HCT116 (cell line): ENCODE results near the gene CSNK2B. TPM values are rescaled to one million over a fixed set of nuclear protein-coding genes. Genes with fewer than 3 reads are reported as not detected.

ENCODE experiments used
- ATAC-seq: fragments of 200-7000 bp; cut with Tn5 transposase; 2 replicates; pipeline ENCODE4 v1.9.1; 2020; ENCODE audit warnings: mild to moderate bottlenecking, moderate library complexity
- BruUV-seq: library from RNA; stranded (reverse); fragments of 400-500 nt; replicated peaks from 2 replicates; lab custom pipeline; 2021; lab: Mats Ljungman, UMichigan
- CTCF ChIA-PET: fragments of 300-600 bp; sonication (Branson Sonifier 250); formaldehyde crosslinking; loops from one replicate; lab custom pipeline; 2021; ENCODE audit warnings: antibody characterized with exemption; lab: Charles Lee
- POLR2A ChIA-PET: fragments of 300-600, 350-600 bp; sonication (Branson Sonifier 250); formaldehyde crosslinking; loops from one replicate; lab custom pipeline; 2021; ENCODE audit warnings: antibody characterized with exemption; lab: Charles Lee
- RAD21 ChIA-PET, 2 experiments: fragments of 300-600 bp; sonication (Branson Sonifier 250); formaldehyde crosslinking; loops; one replicate each; lab custom pipeline; 2023; ENCODE audit warnings: low total read pairs in 2 of 2; ENCODE audit not compliant: uncharacterized antibody in 2 of 2, unreplicated experiment in 2 of 2, low non-redundant PET in 1 of 2; lab: Charles Lee
- DNase-seq: peaks from one replicate; pipeline ENCODE4 v3.0.0-alpha.2; 2010; ENCODE audit warnings: low read depth, low spot score
- H2AFZ ChIP-seq: fragments of 200-600 bp; shearing (Covaris generic), sonication (generic); 2 replicates; pipeline ENCODE4 v1.6.1; 2017; ENCODE audit warnings: low read depth, mixed run types, mixed read lengths, antibody characterized with exemption, low read length; ENCODE audit not compliant: poor library complexity, severe bottlenecking
- H3K27ac ChIP-seq: 2 replicates; pipeline ENCODE4 v1.5.1; 2012; ENCODE audit warnings: low read depth, low read length
- H3K27me3 ChIP-seq: fragments of 200-600 bp; sonication (generic); 2 replicates; pipeline ENCODE4 v1.6.1; 2016; ENCODE audit warnings: mixed run types, low read length, mixed read lengths; ENCODE audit not compliant: insufficient read depth
- H3K36me3 ChIP-seq, 2 experiments: fragments of 200-500 bp in 1 of 2; fragments of 200-600 bp in 1 of 2; sonication (Bioruptor generic) in 1 of 2; sonication (generic) in 1 of 2; 2 replicates each; pipeline versions ENCODE4 v1.5.1 to v1.6.1; 2014 to 2016; ENCODE audit warnings: low read length in 2 of 2, inconsistent platforms in 1 of 2, mixed read lengths in 1 of 2, mixed run types in 1 of 2; ENCODE audit not compliant: insufficient read depth in 2 of 2, control insufficient read depth in 1 of 2
- H3K4me1 ChIP-seq, 2 experiments: fragments of 200-600 bp in 1 of 2; sonication (generic) in 1 of 2; 2 replicates each; pipeline versions ENCODE4 v1.5.1 to v1.6.1; 2012 to 2017; ENCODE audit warnings: low read length in 2 of 2, inconsistent platforms in 1 of 2, mild to moderate bottlenecking in 1 of 2, mixed read lengths in 1 of 2, mixed run types in 1 of 2, moderate library complexity in 1 of 2; ENCODE audit not compliant: insufficient read depth in 2 of 2, control insufficient read depth in 1 of 2
- H3K4me2 ChIP-seq: fragments of 200-600 bp; sonication (generic); 2 replicates; pipeline ENCODE4 v1.6.1; 2017; ENCODE audit warnings: mixed run types, low read length, mixed read lengths
- H3K4me3 ChIP-seq, 2 experiments: fragments of 200-600 bp in 1 of 2; sonication (generic) in 1 of 2; replicated peaks in 1 of 2; 2 replicates each; pipeline ENCODE4 v1.5.1; 2011 to 2016; ENCODE audit warnings: low read length in 2 of 2, control low read depth in 1 of 2, low read depth in 1 of 2, mild to moderate bottlenecking in 1 of 2, mixed read lengths in 1 of 2, mixed run types in 1 of 2
- H3K79me2 ChIP-seq: fragments of 200-600 bp; sonication (generic); 2 replicates; pipeline ENCODE4 v1.6.1; 2017; ENCODE audit warnings: mild to moderate bottlenecking, mixed run types, low read length, moderate library complexity, mixed read lengths; ENCODE audit not compliant: insufficient read depth
- H3K9ac ChIP-seq: fragments of 200-600 bp; sonication (generic); 2 replicates; pipeline ENCODE4 v1.6.1; 2016; ENCODE audit warnings: low read length, mixed read lengths
- H3K9me2 ChIP-seq: fragments of 200-600 bp; sonication (generic), shearing (Covaris generic); 2 replicates; pipeline ENCODE4 v1.6.1; 2017; ENCODE audit warnings: mixed run types, mild to moderate bottlenecking, moderate library complexity; ENCODE audit not compliant: insufficient read depth
- H3K9me3 ChIP-seq, 2 experiments: fragments of 200-500 bp in 1 of 2; fragments of 200-600 bp in 1 of 2; sonication (Bioruptor generic) in 1 of 2; sonication (generic) in 1 of 2; 2 replicates each; pipeline ENCODE4 v1.6.1; 2014 to 2017; ENCODE audit warnings: low read length in 2 of 2, mixed read lengths in 2 of 2, inconsistent platforms in 1 of 2, low read depth in 1 of 2, mild to moderate bottlenecking in 1 of 2, mixed run types in 1 of 2, moderate library complexity in 1 of 2; ENCODE audit not compliant: control insufficient read depth in 1 of 2, insufficient read depth in 1 of 2
- H4K20me1 ChIP-seq: fragments of 200-600 bp; sonication (generic), shearing (Covaris generic); 2 replicates; pipeline ENCODE4 v1.6.1; 2017; ENCODE audit warnings: mixed run types, mild to moderate bottlenecking, moderate library complexity; ENCODE audit not compliant: insufficient read depth
- CEBPB ChIP-seq: IDR thresholded peaks from 2 replicates; pipeline ENCODE4 v1.6.1; 2012; ENCODE audit warnings: low read depth
- EGR1 ChIP-seq: IDR thresholded peaks from 2 replicates; pipeline ENCODE4 v1.6.1; 2012; ENCODE audit warnings: low read depth
- ELF1 ChIP-seq: IDR thresholded peaks from 2 replicates; pipeline ENCODE4 v1.6.1; 2012; ENCODE audit warnings: low read depth, borderline replicate concordance
- EZH2phosphoT487 ChIP-seq: fragments of 200-600 bp; IDR thresholded peaks from 2 replicates; pipeline ENCODE4 v1.6.1; 2018; ENCODE audit warnings: antibody characterized with exemption, borderline replicate concordance
- FOSL1 ChIP-seq: IDR thresholded peaks from 2 replicates; pipeline ENCODE4 v1.6.1; 2012; ENCODE audit warnings: low read depth
- JUND ChIP-seq: IDR thresholded peaks from 2 replicates; pipeline ENCODE4 v1.6.1; 2012
- POLR2A ChIP-seq: IDR thresholded peaks from 2 replicates; pipeline ENCODE4 v1.7.0; 2011; ENCODE audit warnings: borderline replicate concordance; ENCODE audit not compliant: insufficient read depth, insufficient read length; ENCODE audit errors: extremely low read depth
- RAD21 ChIP-seq: IDR thresholded peaks from 2 replicates; pipeline ENCODE4 v1.6.1; 2012; ENCODE audit warnings: low read depth, mild to moderate bottlenecking
- SIN3A ChIP-seq: IDR thresholded peaks from 2 replicates; pipeline ENCODE4 v1.6.1; 2012; ENCODE audit warnings: low read depth
- YY1 ChIP-seq: IDR thresholded peaks from 2 replicates; pipeline ENCODE4 v1.6.1; 2011; ENCODE audit warnings: low read length, low read depth, moderate library complexity, mild to moderate bottlenecking; ENCODE audit not compliant: insufficient replicate concordance; ENCODE audit errors: extremely low read depth
- intact Hi-C: fragments of 100-400 bp; cut with micrococcal nuclease; formaldehyde crosslinking; loops from 2 replicates; pipeline ENCODE4 v1.10.0; 2022
- total RNA-seq: library from RNA; stranded (reverse); gene quantifications from one replicate; pipeline ENCODE4 v1.2.1, GENCODE V29; 2021; ENCODE audit not compliant: unreplicated experiment
- TF ChIP-seq, protein P1 (sequence below): IDR thresholded peaks from 2 replicates; pipeline ENCODE4 v1.6.1; 2012; ENCODE audit warnings: low read depth
- TF ChIP-seq, protein P2 (sequence below): IDR thresholded peaks from 2 replicates; pipeline ENCODE4 v1.6.1; 2012
- TF ChIP-seq, protein P3 (sequence below), 3 experiments: fragments of 200-600 bp in 1 of 3; sonication (generic) in 1 of 3; IDR thresholded peaks in 2 of 3; conservative IDR thresholded peaks in 1 of 3; 2 replicates each; pipeline ENCODE4 v1.5.1; 2012 to 2017; ENCODE audit warnings: low read depth in 2 of 3, low read length in 2 of 3, antibody characterized with exemption in 1 of 3, borderline replicate concordance in 1 of 3, control low read depth in 1 of 3, mild to moderate bottlenecking in 1 of 3, mixed read lengths in 1 of 3, mixed run types in 1 of 3, moderate library complexity in 1 of 3; ENCODE audit not compliant: insufficient read depth in 1 of 3
- TF ChIP-seq, protein P4 (sequence below): IDR thresholded peaks from 2 replicates; pipeline ENCODE4 v1.6.1; 2012

The CSNK2B gene
- total RNA-seq, 1 experiment from 2014 or later, result 210 TPM

DNA sequence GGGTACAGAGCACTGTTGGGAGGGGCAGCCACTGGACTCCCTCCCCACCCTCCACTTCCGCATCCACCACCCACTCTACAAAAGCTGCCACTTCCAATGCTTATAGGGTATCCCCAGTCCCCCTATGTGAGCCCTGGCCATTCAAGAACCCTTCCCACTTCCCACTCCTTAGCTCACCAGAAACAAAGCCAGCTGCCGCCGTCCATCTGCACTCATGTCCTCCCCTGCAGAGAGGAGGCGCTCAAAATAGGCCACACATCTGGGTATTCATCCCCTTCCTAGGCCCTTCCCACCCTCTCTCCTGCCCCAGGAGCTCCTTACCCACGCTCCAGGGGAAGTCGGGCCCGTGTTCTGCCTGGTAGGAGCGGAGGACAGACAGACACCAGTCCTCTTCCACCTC lies 21.4 kb downstream of the CSNK2B start:
- CTCF ChIA-PET, result no interaction called here

More for the DNA sequence above, 21.4 kb downstream of the CSNK2B start:
- Histone ChIP-seq H3K79me2 (no peaks in the 10 kb centered on the region), H3K27me3 (no peaks in the 10 kb centered on the region), H3K9me2 (no peaks in the 10 kb centered on the region), H3K27ac (no peak overlapping the region), H3K9ac (no peak overlapping the region), H3K4me1 (peaks cover 11 to 16% of the 10 kb centered on the region in 2 experiments), H2AFZ (no peak overlapping the region), H3K36me3 (peaks cover 7 to 25% of the 10 kb centered on the region in 2 experiments; a peak in 2 of 4 replicates), H3K4me2 (no peak overlapping the region), H4K20me1 (no peaks in the 10 kb centered on the region), H3K9me3 (no peaks in the 10 kb centered on the region), H3K4me3 (no peak overlapping the region)
- TF ChIP-seq FOSL1 (no peak), JUND (no peak), SIN3A (no peak), EGR1 (no peak), RAD21 (no peak), YY1 (no peak), EZH2phosphoT487 (no peak), CEBPB (no peak), POLR2A (no peak), ELF1 (no peak)
- TF ChIP-seq, protein P1, sequence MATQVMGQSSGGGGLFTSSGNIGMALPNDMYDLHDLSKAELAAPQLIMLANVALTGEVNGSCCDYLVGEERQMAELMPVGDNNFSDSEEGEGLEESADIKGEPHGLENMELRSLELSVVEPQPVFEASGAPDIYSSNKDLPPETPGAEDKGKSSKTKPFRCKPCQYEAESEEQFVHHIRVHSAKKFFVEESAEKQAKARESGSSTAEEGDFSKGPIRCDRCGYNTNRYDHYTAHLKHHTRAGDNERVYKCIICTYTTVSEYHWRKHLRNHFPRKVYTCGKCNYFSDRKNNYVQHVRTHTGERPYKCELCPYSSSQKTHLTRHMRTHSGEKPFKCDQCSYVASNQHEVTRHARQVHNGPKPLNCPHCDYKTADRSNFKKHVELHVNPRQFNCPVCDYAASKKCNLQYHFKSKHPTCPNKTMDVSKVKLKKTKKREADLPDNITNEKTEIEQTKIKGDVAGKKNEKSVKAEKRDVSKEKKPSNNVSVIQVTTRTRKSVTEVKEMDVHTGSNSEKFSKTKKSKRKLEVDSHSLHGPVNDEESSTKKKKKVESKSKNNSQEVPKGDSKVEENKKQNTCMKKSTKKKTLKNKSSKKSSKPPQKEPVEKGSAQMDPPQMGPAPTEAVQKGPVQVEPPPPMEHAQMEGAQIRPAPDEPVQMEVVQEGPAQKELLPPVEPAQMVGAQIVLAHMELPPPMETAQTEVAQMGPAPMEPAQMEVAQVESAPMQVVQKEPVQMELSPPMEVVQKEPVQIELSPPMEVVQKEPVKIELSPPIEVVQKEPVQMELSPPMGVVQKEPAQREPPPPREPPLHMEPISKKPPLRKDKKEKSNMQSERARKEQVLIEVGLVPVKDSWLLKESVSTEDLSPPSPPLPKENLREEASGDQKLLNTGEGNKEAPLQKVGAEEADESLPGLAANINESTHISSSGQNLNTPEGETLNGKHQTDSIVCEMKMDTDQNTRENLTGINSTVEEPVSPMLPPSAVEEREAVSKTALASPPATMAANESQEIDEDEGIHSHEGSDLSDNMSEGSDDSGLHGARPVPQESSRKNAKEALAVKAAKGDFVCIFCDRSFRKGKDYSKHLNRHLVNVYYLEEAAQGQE, result no peak
- TF ChIP-seq, protein P2, sequence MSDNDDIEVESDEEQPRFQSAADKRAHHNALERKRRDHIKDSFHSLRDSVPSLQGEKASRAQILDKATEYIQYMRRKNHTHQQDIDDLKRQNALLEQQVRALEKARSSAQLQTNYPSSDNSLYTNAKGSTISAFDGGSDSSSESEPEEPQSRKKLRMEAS, result no peak
- TF ChIP-seq, protein P3, sequence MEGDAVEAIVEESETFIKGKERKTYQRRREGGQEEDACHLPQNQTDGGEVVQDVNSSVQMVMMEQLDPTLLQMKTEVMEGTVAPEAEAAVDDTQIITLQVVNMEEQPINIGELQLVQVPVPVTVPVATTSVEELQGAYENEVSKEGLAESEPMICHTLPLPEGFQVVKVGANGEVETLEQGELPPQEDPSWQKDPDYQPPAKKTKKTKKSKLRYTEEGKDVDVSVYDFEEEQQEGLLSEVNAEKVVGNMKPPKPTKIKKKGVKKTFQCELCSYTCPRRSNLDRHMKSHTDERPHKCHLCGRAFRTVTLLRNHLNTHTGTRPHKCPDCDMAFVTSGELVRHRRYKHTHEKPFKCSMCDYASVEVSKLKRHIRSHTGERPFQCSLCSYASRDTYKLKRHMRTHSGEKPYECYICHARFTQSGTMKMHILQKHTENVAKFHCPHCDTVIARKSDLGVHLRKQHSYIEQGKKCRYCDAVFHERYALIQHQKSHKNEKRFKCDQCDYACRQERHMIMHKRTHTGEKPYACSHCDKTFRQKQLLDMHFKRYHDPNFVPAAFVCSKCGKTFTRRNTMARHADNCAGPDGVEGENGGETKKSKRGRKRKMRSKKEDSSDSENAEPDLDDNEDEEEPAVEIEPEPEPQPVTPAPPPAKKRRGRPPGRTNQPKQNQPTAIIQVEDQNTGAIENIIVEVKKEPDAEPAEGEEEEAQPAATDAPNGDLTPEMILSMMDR (IDR thresholded peaks at IDR 0.05 in 2 of 3, conservative IDR thresholded peaks at IDR 0.05 in 1 of 3; ENCODE audit: borderline replicate concordance in 1 of 3, insufficient read depth in 1 of 3, low read depth in 2 of 3, low read length in 2 of 3), result no peak
- TF ChIP-seq, protein P4, sequence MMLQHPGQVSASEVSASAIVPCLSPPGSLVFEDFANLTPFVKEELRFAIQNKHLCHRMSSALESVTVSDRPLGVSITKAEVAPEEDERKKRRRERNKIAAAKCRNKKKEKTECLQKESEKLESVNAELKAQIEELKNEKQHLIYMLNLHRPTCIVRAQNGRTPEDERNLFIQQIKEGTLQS, result no peak
- no TSS peak for BruUV-seq
- POLR2A ChIA-PET, result no interaction called here
- DNase-seq, result no peak
- RAD21 ChIA-PET, result no interaction called here
- no peak for ATAC-seq
- intact Hi-C loops, result no loop called here
